ENCODE measurements around the gene SNX6.

DNA sequence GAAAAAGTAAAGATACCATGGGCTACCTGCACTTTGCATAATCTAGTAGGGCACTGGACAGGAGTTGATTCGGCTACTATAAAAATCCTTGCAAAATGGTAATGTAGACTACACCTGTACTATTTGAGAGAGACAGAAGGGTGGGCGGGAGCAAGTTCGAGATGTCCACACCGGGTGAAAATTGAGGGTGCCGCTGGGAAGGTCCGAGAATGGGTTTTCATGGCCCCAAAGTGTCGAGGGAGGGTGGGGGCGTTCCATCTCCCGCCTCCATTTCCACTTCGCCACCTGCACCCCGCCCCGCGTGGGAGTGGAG, 648 bp downstream of the SNX6 start:
- TF ChIP-seq TAF1 (IDR thresholded peaks at IDR 0.05; ENCODE audit: low read depth), result no peak
- TF ChIP-seq, protein P1, sequence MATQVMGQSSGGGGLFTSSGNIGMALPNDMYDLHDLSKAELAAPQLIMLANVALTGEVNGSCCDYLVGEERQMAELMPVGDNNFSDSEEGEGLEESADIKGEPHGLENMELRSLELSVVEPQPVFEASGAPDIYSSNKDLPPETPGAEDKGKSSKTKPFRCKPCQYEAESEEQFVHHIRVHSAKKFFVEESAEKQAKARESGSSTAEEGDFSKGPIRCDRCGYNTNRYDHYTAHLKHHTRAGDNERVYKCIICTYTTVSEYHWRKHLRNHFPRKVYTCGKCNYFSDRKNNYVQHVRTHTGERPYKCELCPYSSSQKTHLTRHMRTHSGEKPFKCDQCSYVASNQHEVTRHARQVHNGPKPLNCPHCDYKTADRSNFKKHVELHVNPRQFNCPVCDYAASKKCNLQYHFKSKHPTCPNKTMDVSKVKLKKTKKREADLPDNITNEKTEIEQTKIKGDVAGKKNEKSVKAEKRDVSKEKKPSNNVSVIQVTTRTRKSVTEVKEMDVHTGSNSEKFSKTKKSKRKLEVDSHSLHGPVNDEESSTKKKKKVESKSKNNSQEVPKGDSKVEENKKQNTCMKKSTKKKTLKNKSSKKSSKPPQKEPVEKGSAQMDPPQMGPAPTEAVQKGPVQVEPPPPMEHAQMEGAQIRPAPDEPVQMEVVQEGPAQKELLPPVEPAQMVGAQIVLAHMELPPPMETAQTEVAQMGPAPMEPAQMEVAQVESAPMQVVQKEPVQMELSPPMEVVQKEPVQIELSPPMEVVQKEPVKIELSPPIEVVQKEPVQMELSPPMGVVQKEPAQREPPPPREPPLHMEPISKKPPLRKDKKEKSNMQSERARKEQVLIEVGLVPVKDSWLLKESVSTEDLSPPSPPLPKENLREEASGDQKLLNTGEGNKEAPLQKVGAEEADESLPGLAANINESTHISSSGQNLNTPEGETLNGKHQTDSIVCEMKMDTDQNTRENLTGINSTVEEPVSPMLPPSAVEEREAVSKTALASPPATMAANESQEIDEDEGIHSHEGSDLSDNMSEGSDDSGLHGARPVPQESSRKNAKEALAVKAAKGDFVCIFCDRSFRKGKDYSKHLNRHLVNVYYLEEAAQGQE (IDR thresholded peaks at IDR 0.05; ENCODE audit: low read depth), result no peak
- no peak for TF ChIP-seq EP300 (IDR thresholded peaks at IDR 0.05; ENCODE audit: borderline replicate concordance)
- TF ChIP-seq RAD21 (IDR thresholded peaks at IDR 0.05; ENCODE audit: low read depth), result no peak

Data from Ishikawa (cell line).